ENCODE measurements around the gene SLAMF6.
"Not testable (repeated sequence)": the region's sequence is repeated elsewhere in the genome, so short reads cannot be mapped to it uniquely, and the experiment has no call there.

The SLAMF6 gene

DNA sequence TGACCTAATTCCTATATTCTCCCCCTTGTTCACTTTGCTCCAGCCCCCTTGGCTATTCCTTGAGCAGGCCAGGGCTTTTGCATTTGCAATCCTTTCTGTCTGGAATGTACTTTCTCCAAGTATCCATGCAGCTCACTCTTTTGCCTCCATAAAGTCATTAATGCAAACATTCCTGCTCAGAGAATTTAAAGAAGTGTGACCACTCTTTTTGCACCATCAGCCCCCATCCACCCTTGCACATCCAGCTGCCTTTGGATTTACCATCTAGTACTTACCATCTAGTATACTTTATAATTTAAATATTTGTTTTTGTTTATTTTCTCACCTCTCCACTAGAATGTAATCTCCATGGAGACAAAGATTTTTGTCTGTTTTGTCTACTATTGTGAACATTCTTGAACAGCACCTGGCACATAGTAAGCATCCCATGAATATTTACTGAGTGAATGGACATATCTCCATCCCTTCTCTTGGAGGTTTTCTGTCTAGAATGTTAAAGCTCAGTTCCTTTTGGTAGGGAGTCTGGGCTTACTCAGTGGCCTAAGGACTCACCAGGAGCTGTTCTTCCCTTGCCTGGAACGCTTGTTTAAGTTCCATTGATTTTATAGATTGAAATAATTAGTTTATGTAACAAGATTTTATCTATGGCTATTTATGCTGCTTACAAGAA, 22.6 kb downstream of the SLAMF6 start:
- no peak for DNase-seq

DNA sequence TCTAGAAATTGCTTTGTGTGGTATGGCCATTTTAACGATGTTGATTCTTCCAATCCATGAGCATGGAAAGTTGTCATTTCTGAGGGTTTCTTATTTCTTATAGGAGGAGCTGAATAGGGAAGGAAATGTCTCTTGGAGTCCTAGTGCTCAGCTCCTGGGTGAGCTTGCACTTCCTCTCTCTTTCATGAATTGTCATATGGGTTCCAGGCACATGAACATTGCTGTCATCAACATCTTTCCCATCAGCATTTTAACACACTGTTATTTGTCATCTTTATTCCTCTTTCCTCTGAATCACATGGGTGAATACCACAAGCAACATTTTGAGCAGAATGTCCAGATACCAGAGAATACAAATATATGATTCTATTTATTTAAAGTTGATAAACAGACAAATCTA, 23.4 kb downstream of the SLAMF6 start:
- no peak for DNase-seq

DNA sequence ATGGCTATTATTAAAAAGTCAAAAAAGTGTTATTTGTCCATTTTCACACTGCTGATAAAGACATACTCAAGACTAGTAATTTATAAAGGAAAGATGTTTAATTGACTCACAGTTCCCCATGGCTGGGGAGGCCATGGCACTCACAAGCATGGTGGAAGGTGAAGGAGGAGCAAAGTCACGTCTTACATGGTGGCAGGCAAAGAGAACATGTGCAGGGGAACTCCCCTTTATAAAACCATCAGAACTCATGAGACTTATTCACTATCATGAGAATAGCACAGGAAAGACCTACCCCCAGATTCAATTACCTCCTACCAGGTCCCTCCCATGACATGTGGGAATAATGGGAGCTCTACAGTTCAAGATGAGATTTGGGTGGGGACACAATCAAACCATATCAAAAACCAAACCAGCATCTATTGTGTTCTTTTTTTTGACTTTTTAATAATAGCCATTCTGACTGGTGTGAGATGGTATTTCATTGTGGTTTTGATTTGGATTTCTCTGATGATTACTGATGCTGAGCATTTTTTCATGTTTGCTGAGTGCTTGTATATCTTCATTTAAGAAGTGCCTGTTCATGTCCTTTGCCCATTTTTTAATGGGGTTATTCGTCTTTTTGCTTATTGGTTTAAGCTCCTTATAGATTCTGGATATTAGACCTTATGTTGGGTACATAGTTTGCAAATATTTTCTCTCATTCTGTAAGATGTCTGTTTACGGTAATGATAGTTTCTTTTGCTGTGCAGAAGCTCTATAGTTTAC, 24.6 kb downstream of the SLAMF6 start:
- DNase-seq, result not testable (repeated sequence)

DNA sequence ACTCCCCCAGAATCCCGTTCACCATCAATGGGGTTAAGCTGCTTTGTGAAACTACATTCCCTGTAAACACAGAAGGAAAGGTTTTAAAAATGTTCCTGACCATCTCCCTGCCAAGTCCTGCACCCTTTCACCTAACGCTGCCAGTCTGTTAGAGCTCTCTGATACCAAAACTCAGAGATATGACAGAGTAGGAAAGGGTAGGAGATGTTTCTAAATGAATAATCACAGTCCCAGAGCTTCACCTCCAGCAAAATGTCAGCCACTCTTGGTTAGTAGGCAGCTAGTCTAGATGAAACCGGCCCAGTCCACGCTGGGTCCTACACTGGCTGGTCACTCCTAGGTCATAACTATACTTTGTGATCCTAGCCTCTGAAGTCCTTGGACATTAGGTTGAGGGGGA, 26.7 kb downstream of the SLAMF6 start:
- no peak for DNase-seq

DNA sequence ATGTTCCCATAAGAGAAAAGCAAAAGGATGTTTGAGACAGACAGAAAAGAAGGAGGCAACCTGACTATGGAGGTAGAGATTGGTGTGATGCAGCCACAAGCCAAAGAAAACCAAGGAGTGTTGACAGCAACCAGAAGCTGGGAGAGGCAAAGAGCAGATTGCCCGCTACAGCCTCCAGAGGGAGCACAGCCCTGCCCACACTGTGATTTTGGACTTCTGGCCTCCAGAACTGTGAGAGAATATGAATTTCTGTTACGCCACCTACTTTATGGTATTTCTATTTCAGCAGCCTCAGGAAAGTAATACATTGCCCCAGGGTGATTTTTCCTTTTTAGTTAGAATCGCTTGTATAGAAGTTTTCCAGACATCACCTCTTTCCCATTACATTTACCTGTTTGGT, 28.4 kb downstream of the SLAMF6 start:
- no peak for DNase-seq

DNA sequence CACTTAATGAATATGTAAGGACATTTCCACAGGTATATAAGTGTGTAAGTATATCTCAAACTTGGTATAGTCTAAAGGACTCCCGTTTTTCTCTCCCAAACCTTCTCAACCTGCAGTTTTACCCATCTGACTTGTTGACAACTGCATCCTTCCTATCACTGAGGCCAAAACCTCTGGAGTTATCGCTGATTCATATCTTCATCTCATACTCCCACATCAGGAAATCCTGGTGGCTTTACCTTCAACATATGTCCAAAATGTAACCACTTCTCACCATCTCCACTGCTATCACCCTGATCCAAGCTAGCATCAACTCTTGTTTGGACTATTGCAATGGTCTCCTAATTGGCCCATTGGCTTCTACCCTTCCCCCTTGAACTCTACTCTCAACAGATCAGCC, 30.4 kb downstream of the SLAMF6 start:
- no peak for DNase-seq

DNA sequence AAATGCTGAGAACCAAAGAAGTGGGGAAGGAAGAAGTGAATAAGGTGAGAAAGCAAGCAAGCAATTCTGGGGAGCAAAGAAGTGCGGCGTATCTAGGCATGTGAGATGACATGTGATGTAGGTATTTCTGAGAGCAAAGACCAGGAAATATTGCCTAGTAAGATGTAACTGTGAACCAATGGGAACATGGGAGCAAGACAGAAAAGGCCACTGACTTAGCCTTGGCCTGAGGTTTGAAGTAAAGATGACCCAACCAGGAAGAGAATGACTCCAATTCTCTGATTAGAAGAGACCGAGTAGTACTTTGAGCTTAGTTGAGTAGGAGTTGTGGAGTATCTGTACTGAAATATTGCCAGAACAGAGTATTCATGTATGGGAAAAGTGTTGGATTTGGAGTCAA, 31.1 kb downstream of the SLAMF6 start:
- DNase-seq, result no peak

DNA sequence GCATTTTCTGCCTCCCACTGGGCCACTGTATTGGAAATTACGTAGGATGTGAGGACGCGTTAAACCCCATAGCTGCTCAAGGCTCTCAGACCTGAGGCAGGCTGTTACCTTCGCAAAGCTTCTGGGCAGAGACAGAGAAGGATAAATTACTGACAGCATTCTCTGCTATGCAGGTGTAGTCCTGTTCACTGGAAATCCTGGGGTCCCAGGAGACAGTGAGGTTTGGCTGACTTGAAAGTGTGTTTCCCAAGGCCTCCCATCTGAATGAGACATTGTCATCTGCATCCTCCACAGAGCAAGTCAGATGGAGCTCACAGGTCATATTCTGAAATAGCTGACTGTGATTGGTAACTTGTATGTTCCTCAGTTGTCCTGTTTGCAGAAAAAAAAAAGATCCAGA, 32.0 kb downstream of the SLAMF6 start:
- DNase-seq, result no peak

DNA sequence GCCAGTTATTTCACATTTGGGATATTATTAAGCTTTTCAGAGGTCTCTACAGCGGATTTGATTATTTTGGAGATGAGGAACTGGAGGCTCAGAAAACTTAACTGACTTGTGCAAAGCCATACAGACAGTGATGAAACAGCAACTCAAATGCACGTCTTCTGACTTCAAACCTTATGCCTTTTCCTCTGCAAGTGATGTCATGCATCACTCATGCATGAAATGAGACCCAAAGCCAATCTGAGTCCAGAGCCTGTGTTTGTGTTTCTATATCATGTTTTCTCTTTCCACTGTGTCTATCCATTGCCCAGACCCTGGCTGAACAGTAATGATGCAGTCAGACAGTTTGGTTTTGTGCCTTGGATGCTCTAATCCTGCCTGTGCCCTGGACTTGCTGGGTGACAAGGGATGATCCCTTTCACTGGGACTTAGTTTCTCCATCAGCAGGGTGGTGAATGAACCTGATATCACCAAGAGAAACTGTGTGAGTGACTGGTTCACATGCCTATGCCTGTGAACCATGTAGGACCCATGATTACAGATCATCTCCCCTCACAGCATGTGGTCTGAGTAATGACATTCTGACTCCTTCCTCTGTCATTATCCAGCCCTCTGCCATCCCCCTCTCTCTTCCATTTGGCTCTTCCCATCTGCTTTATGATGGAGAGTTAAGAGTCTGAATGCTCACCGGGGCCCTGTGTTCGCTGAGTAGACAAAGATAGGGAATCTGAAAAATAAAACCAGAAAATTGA, 33.4 kb downstream of the SLAMF6 start:
- no peak for DNase-seq

DNA sequence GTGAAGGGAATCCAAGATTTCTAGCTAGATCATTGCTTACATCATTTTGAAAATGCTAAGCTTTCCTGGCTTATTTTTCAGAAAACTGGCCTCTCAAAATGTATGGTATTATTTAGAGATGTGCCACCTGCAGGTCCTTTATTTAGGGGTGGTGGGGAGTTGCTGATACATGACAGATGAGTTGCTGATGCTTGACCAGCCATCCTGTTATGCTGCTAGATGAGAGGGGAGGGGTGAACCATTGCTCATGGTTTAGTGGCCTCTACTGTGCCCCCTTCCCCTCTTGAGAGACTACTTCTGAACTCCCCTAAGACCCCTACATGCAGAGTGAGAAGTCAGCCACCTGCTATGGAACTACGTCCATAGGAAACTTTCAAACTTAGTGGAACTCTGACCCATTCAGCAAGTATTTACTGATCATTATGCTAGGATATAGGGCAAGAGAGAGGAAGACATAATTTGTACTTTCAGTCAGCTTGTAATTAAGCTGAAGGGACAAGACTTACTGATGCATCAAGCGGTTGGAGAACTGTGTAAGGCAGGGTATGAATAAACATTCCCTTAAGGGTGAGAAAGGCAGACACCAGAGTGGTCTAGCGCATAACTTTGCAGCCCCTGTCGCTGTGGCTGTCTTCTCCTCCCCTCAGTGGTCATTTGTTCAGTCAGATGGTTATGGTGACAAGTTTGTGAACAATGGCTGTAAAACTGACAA, 34.6 kb downstream of the SLAMF6 start:
- DNase-seq, result no peak

DNA sequence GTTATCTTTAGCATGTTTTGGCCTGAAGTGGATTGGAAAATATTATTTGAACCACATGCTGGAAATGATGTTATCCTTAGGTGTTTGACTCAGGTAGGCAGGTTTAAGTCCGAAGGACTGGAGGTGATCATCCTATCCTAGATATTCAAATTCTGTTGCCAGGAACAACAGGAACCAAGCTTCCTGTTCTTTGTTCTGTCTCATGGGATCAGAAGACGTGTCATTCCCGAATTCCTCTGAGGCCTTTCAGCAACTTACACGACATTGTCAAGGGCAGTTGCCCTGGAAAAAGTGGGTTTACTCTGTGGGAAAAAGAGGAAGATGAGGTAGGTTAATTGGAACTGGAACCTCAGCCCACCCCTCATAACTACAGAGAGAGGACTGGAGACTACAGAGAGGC, 36.6 kb downstream of the SLAMF6 start:
- DNase-seq, result no peak

DNA sequence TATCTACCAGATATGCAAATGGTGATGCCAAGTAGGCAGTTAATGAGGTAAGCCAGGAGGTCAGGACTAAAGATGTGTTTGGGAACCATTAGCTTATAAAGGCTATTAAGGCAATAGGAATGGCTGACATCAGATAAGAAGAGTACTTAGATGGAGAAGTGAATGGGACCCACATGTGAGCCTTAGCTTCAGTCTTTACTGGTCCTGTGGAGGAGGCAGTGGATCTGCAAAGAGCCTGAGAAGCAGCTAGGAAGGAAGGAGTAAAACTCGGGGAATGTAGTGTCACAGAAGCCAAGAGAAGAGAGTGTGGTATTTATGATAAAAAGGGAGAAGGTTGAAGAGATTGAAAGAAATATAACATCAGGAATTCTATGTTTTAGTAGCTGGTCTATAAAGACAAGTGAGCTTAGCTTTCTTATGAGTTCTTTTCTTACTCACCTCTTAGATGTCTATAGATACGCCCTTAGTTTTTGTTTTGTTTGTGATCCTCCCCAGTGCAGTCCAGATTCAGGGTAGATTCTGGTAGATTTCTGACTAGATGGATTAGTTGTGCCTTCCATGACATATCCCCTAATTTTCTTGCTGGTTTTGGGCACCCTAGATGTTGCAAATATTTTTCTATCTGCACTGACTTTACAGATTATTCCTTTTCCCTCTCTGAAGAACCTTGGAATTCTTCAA, 39.4 kb downstream of the SLAMF6 start:
- no peak for DNase-seq

DNA sequence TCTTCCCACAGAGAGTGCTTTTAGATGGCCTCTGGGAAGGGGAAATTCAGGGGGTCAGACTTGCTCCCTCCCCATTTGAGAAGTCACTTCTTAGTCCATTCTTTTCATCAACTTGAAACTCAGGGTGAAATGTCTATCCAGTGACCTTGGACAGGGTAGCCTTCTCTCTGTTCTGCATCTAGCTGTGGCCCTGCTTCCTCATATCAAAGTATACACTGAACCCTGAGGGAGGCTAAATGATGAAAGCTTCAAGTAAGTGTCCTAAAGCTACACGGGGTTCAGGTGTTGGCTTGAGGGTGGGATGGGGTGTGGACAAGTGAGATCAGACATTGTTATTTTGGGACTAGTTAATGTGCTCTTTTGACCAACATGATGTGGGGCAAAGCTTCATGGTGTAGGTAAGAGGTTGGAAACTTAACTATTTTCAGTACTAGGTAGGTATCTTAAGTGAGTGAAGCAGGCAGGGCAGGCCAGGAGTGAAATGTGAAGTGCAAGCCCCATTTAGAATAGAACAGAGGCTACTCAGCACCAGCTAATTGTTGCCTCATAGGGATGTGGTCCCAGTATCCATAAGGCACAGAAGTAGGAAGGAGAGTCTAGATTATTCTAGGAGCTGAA, 41.0 kb downstream of the SLAMF6 start:
- DNase-seq, result no peak

DNA sequence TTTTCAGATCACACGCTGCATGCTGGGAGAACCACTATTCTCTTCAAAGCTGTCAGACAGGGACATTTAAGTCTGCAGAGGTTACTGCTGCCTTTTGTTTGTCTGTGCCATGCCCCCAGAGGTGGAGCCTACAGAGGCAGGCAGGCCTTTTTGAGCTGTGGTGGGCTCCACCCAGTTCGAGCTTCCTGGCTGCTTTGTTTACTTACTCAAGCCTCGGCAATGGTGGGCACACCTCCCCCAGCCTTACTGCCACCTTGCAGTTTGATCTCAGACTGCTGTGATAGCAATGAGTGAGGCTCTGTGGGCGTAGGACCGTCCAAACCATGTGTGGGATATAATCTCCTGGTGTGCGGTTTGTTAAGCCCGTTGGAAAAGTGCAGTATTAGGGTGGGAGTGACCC, 42.3 kb downstream of the SLAMF6 start:
- not testable (repeated sequence) for DNase-seq

DNA sequence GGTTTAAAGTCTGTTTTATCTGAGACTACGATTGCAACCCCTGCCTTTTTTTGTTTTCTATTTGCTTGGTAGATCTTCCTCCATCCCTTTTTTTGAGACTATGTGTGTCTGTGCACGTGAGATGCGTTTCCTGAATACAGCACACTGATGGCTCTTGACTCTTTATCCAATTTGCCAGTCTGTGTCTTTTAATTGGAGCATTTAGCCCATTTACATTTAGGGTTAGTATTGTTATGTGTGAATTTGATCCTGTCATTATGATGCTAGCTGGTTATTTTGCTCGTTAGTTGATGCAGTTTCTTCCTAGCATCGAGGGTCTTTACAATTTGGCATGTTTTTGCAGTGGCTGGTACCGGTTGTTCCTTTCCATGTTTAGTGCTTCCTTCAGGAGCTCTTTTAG, 44.0 kb downstream of the SLAMF6 start:
- DNase-seq, result not testable (repeated sequence)

DNA sequence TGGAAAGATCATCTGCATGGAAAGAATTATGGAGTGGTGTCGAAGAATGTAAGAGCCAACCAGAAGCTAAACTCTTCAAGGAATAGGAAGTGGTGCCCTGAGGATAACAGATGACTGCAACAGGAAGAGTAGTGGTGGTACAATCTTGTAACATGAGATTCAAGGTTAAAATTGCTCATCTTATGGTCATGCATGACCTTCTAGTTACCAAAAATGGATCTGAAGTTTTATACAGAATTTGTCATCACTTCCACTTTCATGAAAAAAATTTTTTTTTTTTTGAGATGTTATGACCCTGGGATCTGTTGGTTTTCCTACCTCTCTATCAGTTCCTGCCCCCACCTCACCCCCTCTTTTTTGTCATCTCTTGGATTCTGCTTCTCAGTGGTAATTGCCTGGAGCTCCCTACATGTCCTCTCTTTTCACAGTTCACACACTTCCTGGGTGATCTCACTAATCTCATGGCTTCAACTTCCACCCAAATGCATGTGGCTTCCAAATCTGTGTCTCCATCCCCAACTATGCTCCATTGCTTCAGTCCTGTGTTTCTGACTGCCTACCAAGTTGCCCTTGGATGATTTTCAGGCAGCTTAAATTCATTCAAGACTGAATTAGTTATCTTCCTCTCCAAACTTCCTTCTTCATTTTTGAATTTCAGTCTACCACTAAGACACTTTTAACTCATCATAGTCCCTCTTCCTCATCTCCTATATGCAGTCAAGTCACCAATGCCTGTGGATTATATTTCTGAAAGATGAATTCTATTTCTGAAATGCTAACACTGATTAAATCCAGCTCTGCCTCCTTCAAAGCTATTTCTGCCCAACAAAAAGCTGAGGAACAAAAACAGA, 48.4 kb downstream of the SLAMF6 start:
- DNase-seq, result no peak

DNA sequence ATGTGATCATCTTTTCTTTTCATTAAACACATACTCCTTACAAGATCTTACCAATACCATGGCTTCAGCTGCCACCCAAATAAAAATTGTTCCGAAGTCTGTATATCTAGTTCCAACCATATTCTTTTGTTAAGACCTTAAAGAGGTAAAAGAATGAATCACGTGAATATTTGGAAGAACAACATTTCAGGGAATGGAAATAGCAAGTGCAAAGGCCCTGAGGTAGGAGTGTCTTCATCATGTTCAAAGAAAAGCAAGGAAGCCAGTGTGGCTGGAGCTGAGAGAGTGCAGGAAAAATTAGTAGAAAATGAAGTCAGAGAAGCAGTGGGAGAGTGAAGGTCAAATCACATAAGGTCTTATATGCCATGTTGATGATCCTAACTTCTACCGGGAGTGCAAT, 50.9 kb downstream of the SLAMF6 start:
- no peak for DNase-seq

DNA sequence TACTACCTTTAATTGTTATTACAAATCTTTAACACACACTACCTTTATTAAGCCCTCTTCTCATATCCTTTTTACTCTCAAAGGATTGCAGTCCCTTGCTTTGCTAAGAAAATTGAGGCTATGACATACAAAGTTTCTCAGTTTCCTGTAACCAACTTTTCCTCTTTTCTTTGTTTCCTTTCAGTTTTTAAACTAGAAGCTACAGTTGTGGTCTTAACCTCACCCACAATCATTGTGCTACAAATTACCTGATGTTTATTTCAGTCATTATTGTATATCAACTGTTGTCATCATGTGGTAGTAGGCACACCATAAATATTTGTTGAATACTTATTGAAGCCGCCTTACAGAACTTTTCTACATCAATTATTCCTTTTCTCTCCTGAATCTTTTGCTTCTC, 51.8 kb downstream of the SLAMF6 start:
- DNase-seq, result no peak

DNA sequence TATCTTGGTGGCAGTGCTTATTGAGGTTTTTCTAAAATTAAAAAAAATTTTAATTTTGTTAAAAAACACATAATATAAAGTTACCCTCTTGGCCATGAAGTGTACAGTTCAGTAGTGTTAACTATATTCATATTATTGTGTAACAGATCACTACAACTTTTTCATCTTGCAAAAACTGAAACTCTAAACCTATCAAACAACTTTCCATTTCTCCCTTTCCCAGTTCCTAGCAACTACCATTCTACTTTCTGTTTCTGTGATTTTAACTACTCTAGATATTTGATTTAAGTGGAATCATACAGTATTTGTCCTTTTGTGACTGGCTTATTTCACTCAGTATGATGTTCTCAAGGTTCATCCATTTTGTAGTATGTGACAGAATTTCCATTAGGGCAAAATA, 55.5 kb downstream of the SLAMF6 start:
- no peak for DNase-seq

DNA sequence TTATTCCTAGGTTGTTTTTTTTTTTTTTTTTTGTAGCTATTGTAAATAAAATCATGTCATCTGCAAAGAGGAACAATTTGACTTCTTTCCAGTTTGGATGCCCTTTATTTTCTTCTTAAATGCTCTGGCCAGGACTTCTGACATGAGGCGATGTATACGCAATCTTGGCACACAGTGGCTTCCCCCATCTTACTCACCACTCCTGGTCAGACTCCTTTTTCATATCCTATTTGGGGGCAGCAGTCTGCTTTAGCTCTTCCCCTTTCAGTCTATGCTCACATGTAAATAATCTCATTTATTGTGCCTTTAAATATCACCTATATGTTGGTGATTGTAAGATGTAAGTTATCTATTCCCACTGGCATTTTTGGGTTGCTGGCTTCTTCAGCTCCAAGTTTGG, 56.1 kb downstream of the SLAMF6 start:
- no peak for DNase-seq

DNA sequence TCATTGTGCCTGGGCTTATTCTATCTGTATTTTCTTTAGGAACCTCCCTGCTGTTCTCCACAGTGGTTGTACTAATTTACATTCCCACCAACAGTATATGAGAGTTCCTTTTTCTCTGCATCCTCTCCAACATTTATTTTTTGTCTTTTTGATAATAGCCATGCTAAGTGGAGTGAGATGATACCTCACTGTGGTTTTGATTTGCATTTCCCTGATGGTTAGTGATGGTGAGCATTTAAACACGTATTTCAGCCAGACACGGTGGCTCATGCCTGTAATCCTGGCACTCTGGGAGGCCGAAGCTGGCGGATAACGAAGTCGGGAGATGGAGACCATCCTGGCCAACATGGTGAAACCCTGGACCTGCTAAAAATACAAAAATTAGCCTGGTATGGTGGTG, 57.9 kb downstream of the SLAMF6 start:
- no peak for DNase-seq

All from stimulated activated CD4-positive, alpha-beta T cell treated with anti-CD3 and anti-CD28 coated beads, Interleukin-4, amount 100 ng/mL, for 24 hours (primary cell).